ENCODE results near the gene TFRC. TPM values are rescaled to one million over a fixed set of nuclear protein-coding genes. Genes with fewer than 3 reads are reported as not detected.

The TFRC gene
- total and polyA plus RNA-seq, 7 donors, result 36.2 to 208 (median 64.9) TPM

DNA sequence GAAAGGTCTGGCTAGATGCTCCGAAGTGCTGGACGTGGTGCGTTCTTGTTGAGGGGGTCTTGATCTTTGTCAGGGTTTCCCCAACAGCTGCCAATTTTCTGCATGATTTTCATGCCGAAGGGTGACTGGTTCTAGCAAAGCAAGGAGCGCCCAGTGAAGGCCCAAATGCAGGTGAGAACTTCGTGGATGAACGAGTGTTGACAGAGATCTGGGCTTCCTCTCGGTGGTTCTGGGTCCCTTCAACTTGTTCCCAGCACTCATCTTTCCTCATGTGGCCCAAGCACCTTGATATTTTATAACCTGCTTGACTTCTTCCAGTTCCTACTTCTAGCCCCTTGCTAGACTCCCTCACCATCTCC is 40.8 kb upstream of the TFRC start:
- WGBS, 3 donors, result 86 to 92% (median 91%) methylated on average over 8 of the region's 8 CpGs
- H3K27ac ChIP-seq, result no peak overlapping the region
- TF ChIP-seq, protein P1, sequence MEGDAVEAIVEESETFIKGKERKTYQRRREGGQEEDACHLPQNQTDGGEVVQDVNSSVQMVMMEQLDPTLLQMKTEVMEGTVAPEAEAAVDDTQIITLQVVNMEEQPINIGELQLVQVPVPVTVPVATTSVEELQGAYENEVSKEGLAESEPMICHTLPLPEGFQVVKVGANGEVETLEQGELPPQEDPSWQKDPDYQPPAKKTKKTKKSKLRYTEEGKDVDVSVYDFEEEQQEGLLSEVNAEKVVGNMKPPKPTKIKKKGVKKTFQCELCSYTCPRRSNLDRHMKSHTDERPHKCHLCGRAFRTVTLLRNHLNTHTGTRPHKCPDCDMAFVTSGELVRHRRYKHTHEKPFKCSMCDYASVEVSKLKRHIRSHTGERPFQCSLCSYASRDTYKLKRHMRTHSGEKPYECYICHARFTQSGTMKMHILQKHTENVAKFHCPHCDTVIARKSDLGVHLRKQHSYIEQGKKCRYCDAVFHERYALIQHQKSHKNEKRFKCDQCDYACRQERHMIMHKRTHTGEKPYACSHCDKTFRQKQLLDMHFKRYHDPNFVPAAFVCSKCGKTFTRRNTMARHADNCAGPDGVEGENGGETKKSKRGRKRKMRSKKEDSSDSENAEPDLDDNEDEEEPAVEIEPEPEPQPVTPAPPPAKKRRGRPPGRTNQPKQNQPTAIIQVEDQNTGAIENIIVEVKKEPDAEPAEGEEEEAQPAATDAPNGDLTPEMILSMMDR (IDR thresholded peaks at IDR 0.05), result no peak

DNA sequence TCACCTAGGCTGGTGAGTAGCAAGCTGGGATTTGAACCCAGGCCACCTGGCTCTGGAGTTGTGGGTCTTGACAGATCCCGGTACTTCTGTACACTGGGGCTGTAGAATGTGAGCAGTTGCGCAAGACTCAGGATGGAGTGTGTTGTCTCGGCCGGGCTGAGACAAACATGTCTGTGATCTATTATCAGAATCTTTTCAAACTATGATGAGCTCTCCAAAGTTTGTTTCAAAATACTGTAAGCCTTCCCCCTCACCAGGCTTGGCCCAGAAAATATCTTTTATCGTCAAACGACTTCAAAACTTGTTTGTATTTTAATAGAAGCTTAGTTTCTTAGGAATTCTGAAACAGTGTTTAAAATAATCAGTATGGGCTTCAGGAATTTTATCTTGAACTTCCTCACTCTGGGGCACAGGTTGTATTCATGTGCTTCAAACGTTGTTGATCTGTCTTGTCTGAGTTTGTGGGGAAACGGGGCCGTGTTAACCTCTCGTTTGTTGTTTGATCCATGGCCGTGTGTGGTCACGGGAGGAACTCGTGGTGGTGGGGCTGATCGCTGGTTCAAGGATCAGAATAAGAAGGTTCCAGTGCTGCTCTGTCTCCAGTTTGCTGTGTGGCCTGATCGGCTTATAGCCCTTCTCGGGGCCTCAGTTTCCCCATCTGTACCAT is 40.3 kb upstream of the TFRC start:
- Histone ChIP-seq H3K9me3 (no peaks in the 10 kb centered on the region), H3K27me3 (ENCODE audit: insufficient read depth in 3 of 3, low read length in 2 of 3) (no peaks in the 10 kb centered on the region), H3K4me3 (no peak overlapping the region), H3K27ac (no peak overlapping the region), H3K4me1 (peaks cover 10% of the 10 kb centered on the region), H3K36me3 (ENCODE audit: insufficient read depth in 1 of 2, low read depth in 1 of 2) (no peaks in the 10 kb centered on the region)
- intact Hi-C loops (cut with DNase I), result loop anchor here in 1 of 2 donors (5.0 kb wide), 1 partner anchor 35 kb away; no protein-coding TSS in a partner anchor
- TF ChIP-seq, protein P1 (IDR thresholded peaks at IDR 0.05), result no peak
- DNase-seq (peak in 1 of 2 donors; percentile 30), ATAC-seq (no peak)
- 79 to 86% (median 79%) methylated on average over 16 of the region's 16 CpGs for WGBS, 3 donors

More for the DNA sequence above, 40.8 kb upstream of the TFRC start:
- intact Hi-C loops (cut with DNase I), result loop anchor here in 1 of 2 donors (5.0 kb wide), 1 partner anchor 35 kb away; no protein-coding TSS in a partner anchor
- H3K4me1 ChIP-seq, result peaks cover 6% of the 10 kb centered on the region
- H3K4me3 ChIP-seq, result no peak overlapping the region
- no peaks in the 10 kb centered on the region for H3K36me3 ChIP-seq (ENCODE audit: insufficient read depth in 1 of 2, low read depth in 1 of 2)
- no peaks in the 10 kb centered on the region for H3K27me3 ChIP-seq (ENCODE audit: insufficient read depth in 3 of 3, low read length in 2 of 3)
- ATAC-seq, result no peak
- no peaks in the 10 kb centered on the region for H3K9me3 ChIP-seq
- peak in 1 of 2 donors; percentile 32 for DNase-seq

DNA sequence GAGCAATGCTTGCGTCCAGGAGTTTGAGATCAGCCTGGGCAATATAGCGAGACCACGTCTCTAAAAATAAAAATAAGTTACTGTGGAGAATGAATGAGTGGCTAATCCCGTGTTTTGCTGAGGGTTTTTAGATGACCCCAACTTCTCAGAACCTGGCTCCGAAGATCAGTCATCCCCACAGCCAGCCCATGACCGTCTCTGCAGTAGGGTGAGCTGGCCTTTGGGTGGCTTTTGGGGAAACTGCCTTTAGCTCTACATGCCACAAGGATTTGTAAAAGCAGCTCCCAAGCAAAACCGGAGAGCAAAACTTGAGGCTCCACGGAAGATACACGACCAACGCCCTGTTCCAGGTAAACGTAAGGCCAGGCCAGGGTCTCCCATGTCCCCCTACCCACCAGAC is 39.2 kb upstream of the TFRC start:
- TF ChIP-seq, protein P1 (IDR thresholded peaks at IDR 0.05), result no peak
- no peak overlapping the region for H3K4me3 ChIP-seq
- no peaks in the 10 kb centered on the region for H3K27me3 ChIP-seq (ENCODE audit: insufficient read depth in 3 of 3, low read length in 2 of 3)
- no peaks in the 10 kb centered on the region for H3K36me3 ChIP-seq (ENCODE audit: insufficient read depth in 1 of 2, low read depth in 1 of 2)
- intact Hi-C loops (cut with DNase I), result loop anchor here in 1 of 2 donors (5.0 kb wide), 1 partner anchor 36 kb away; no protein-coding TSS in a partner anchor
- peaks cover 10% of the 10 kb centered on the region for H3K4me1 ChIP-seq
- ATAC-seq (no peak), DNase-seq (no peak)
- 89 to 92% (median 90%) methylated on average over 11 of the region's 11 CpGs for WGBS, 3 donors
- no peaks in the 10 kb centered on the region for H3K9me3 ChIP-seq
- peak overlapping the region; percentile 1 for H3K27ac ChIP-seq

DNA sequence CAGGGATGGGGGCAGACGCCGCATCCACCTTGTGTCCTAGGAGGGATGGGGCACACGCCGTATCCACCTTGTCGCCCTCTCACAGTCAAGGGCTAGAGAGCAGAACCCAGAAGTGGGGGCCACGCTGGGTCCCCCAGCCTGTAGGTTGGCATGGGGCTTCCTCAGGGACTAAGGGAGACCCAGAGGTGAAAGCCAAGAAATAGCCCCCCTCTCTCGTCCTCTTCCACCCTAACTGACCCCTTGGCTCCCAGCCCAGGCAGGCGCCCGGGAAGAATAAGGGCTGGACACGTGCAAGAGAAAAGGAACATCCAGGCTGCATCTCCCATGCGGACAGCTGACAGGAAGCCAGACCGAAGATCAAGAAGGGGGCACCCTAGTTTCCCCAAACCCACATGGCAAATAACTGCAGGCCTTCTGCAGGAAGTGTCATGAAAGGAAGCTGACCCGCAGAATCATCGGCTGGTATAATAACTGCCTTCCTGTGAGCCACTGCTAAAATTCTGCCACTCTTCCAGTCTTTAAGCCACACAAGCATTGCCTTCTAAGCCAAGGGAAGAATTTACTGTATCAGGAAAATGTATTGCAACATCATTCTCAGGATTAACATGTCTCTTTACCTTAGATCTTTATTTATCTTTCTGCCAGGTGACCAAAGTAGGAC is 38.5 kb upstream of the TFRC start:
- H3K4me1 ChIP-seq, result peaks cover 10% of the 10 kb centered on the region
- H3K9me3 ChIP-seq, result no peaks in the 10 kb centered on the region
- TF ChIP-seq, protein P1 (IDR thresholded peaks at IDR 0.05), result no peak
- peak in 1 of 2 donors; percentile 56 for DNase-seq
- H3K27ac ChIP-seq, result peak overlapping the region; percentile 1
- no peak for ATAC-seq
- H3K27me3 ChIP-seq (ENCODE audit: insufficient read depth in 3 of 3, low read length in 2 of 3), result no peaks in the 10 kb centered on the region
- H3K36me3 ChIP-seq (ENCODE audit: insufficient read depth in 1 of 2, low read depth in 1 of 2), result no peaks in the 10 kb centered on the region
- intact Hi-C loops (cut with DNase I), result loop anchor here in 1 of 2 donors (5.0 kb wide), 1 partner anchor 37 kb away; no protein-coding TSS in a partner anchor
- 44 to 52% (median 47%) methylated on average over 14 of the region's 14 CpGs for WGBS, 3 donors
- H3K4me3 ChIP-seq, result no peak overlapping the region

Measured in psoas muscle (tissue), 8 donors.